ENCODE results near the gene TCEA2.

TCEA2 gene

GRCh38 chr20:64062596-64063388, at the start of gene TCEA2:
Gene TCEA2, plus strand, starts transcription at chr20:64063198. Its CDS starts 115 bp downstream, at chr20:64063313.
- peak; percentile 94 to 95 for DNase-seq

- DNase-seq = no peak
Measured at GRCh38 chr20:64015635-64016034, 47.4 kb upstream of the TCEA2 start.

GRCh38 chr20:64021124-64021975, 41.6 kb upstream of the TCEA2 start:
- no peak for DNase-seq

GRCh38 chr20:64022671-64023360, 40.2 kb upstream of the TCEA2 start:
- DNase-seq = no peak

- no peak for DNase-seq
Measured at GRCh38 chr20:64023361-64024140, 39.4 kb upstream of the TCEA2 start.

GRCh38 chr20:64024141-64024990, 38.6 kb upstream of the TCEA2 start:
- DNase-seq = no peak

- DNase-seq = no peak
Measured at GRCh38 chr20:64025101-64025825, 37.7 kb upstream of the TCEA2 start.

- no peak for DNase-seq
Measured at GRCh38 chr20:64025826-64026412, 37.1 kb upstream of the TCEA2 start.

GRCh38 chr20:64027981-64028685, 34.9 kb upstream of the TCEA2 start:
- no peak for DNase-seq

GRCh38 chr20:64029293-64030117, 33.5 kb upstream of the TCEA2 start:
- no peak for DNase-seq

GRCh38 chr20:64030371-64031134, 32.4 kb upstream of the TCEA2 start:
- DNase-seq = no peak

- DNase-seq = no peak
Measured at GRCh38 chr20:64031822-64032314, 31.1 kb upstream of the TCEA2 start.

GRCh38 chr20:64032706-64033624, 30.0 kb upstream of the TCEA2 start:
- no peak for DNase-seq

GRCh38 chr20:64033981-64034493, 29.0 kb upstream of the TCEA2 start:
- no peak for DNase-seq

GRCh38 chr20:64035066-64035932, 27.7 kb upstream of the TCEA2 start:
- peak in 1 of 2 experiments; percentile 31 for DNase-seq
